Measurements from ENCODE around the gene SPRED1. TPM values are rescaled to one million over a fixed set of nuclear protein-coding genes. Genes with fewer than 3 reads are reported as not detected.
A peak's percentile ranks its signal among the peaks of the same experiment; 100 is the strongest.

The SPRED1 gene
- total RNA-seq, 1 donor, result 55.7 TPM

GRCh38 chr15:38247336-38247735 is 5.3 kb upstream of the SPRED1 start:
- TF ChIP-seq CTCF (IDR thresholded peaks at IDR 0.05; ENCODE audit: insufficient read depth, low read depth, low read length), result no peak
- no peak overlapping the region for H3K4me3 ChIP-seq (ENCODE audit: low read depth, low read length)
- no peak for DNase-seq (ENCODE audit: low read depth)

GRCh38 chr15:38253351-38253781 is 730 bp downstream of the SPRED1 start:
- TF ChIP-seq CTCF (IDR thresholded peaks at IDR 0.05; ENCODE audit: insufficient read depth, low read depth, low read length), result no peak
- DNase-seq (ENCODE audit: low read depth), result peak; percentile 64
- peak overlapping the region; percentile 96 for H3K4me3 ChIP-seq (ENCODE audit: low read depth, low read length)

GRCh38 chr15:38254051-38254883 is 1.6 kb downstream of the SPRED1 start:
- DNase-seq (ENCODE audit: low read depth), result peak; percentile 68
- peak overlapping the region; percentile 96 for H3K4me3 ChIP-seq (ENCODE audit: low read depth, low read length)
- TF ChIP-seq CTCF (IDR thresholded peaks at IDR 0.05; ENCODE audit: insufficient read depth, low read depth, low read length), result no peak

GRCh38 chr15:38255690-38256089 is 3.1 kb downstream of the SPRED1 start:
- no peak for DNase-seq (ENCODE audit: low read depth)
- peak overlapping the region; percentile 96 for H3K4me3 ChIP-seq (ENCODE audit: low read depth, low read length)
- no peak for TF ChIP-seq CTCF (IDR thresholded peaks at IDR 0.05; ENCODE audit: insufficient read depth, low read depth, low read length)

- H3K4me3 ChIP-seq (ENCODE audit: low read depth, low read length), result peak overlapping the region; percentile 26
- DNase-seq (ENCODE audit: low read depth), result no peak
- TF ChIP-seq CTCF (IDR thresholded peaks at IDR 0.05; ENCODE audit: insufficient read depth, low read depth, low read length), result no peak
Observed at GRCh38 chr15:38257676-38258075, 5.0 kb downstream of the SPRED1 start.

- no peak for DNase-seq (ENCODE audit: low read depth)
- no peak for TF ChIP-seq CTCF (IDR thresholded peaks at IDR 0.05; ENCODE audit: insufficient read depth, low read depth, low read length)
Observed at GRCh38 chr15:38259134-38259533, 6.5 kb downstream of the SPRED1 start.

More at GRCh38 chr15:38259134-38259533, 6.5 kb downstream of the SPRED1 start:
- H3K4me3 ChIP-seq (ENCODE audit: low read depth, low read length), result no peak overlapping the region

Data from fibroblast of villous mesenchyme (primary cell).